ENCODE measurements around the gene TVP23C. TPM values are rescaled to one million over a fixed set of nuclear protein-coding genes. Genes with fewer than 3 reads are reported as not detected.

Gene TVP23C
- 7.3 to 10.1 TPM (median 8.9 TPM) in 5 replicates for total RNA-seq (2022; extraction: Qiagen RNA extraction)

DNA sequence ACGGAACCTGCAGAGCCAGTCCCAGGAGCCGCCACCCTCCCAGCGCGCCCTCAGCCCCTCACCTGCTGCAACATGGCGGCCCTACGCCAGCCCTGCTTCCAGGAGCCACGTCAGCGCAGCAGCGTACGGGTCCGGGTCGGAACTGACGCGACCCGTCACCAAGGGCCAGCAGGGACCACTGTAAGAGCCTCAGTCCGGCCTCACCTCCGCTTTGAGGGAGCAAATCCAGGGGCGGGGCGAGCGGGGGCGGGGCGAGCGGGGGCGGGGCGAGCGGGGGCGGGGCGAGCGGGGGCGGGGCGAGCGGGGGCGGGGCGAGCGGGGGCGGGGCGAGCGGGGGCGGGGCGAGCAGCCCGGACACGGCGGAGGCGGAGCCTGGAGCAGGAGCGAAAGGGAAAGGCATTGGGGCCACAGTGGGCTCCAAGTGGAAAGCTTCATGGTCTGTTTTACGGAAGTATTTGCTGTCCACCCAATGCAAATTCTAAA, at the start of gene TVP23C:
Gene TVP23C (minus strand): TSS at position 109 of the 483 bp plus-strand sequence. CDS start 35 bp downstream, at position 74.

DNA sequence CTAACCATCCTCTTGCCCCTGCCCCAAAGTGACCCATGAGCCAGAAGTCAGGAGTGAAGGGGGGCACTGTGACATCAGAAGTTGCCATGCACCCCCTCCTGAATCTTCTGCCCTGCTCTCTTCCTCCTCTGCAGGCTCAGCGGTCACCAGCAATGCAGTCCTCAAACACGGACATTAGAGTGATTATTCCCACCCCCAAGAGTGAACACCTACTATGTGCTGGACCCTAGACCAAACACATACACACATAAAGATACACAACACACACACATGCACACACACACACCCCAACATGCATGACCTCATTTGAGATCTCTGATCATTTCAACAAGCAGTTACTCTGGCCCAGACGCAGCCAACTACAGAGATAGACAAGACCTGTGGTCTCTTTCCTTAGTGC, 95.7 kb downstream of the TVP23C start, which contains the start of gene CDRT4:
Gene CDRT4 (minus strand): TSS at position 30 of the 400 bp plus-strand sequence. CDS start 27,383 bp downstream, outside the sequence.

Other genes with a start within 250 kb of the TVP23C start
- gene TEKT3, start 221.9 kb downstream of the TVP23C start, total RNA-seq (2022; extraction: Qiagen RNA extraction): 0.16 to 0.21 TPM in 2 of 5 replicates, not detected in the others
- 0.85 to 1.4 TPM (median 1.1 TPM) in 4 of 5 replicates, not detected in the other for gene CDRT4, start 95.9 kb downstream of the TVP23C start, total RNA-seq (2022; extraction: Qiagen RNA extraction)
- 2.7 to 4.2 TPM (median 4.1 TPM) in 5 replicates for gene FBXW10B, start 56.2 kb upstream of the TVP23C start, total RNA-seq (2022; extraction: Qiagen RNA extraction)
- 227 to 278 TPM (median 233 TPM) in 5 replicates for gene TRIM16, start 120.8 kb upstream of the TVP23C start, total RNA-seq (2022; extraction: Qiagen RNA extraction)
- 23.2 to 36.0 TPM (median 27.7 TPM) in 5 replicates for gene ZNF286A, start 136.3 kb upstream of the TVP23C start, total RNA-seq (2022; extraction: Qiagen RNA extraction)
- gene TBC1D26, start 168.8 kb upstream of the TVP23C start, total RNA-seq (2022; extraction: Qiagen RNA extraction): 0.02 TPM in 1 of 5 replicates, not detected in the others

Measured in A549 treated with CORT108297 at 1 μM for 4 hours (cell line).